H1 (cell line): ENCODE results near the gene SLC18A3. TPM values are rescaled to one million over a fixed set of nuclear protein-coding genes. Genes with fewer than 3 reads are reported as not detected.

Source experiments
- CTCF ChIA-PET: fragments of 300-600 bp; sonication (Branson Sonifier 250); formaldehyde crosslinking; loops from one replicate; lab custom pipeline; 2021; ENCODE audit not compliant: partially characterized antibody; lab: Charles Lee
- POLR2A ChIA-PET: fragments of 300-600 bp; sonication (Branson Sonifier 250); formaldehyde crosslinking; loops from one replicate; lab custom pipeline; 2021; ENCODE audit warnings: inconsistent platforms; ENCODE audit not compliant: partially characterized antibody; lab: Charles Lee
- DNase-seq, 2 experiments: peaks; one replicate each; pipeline versions ENCODE4 v3.0.0 to v3.0.0-alpha.2; 2010 to 2022; ENCODE audit warnings: low spot score in 2 of 2, low read depth in 1 of 2, mixed read lengths in 1 of 2
- FAIRE-seq: peaks from 2 replicates; lab custom pipeline; 2011; peaks lifted over from hg19 to GRCh38; lab: Jason Lieb, UNC
- H2AFZ ChIP-seq: 2 replicates; pipeline ENCODE4 v1.8.1; 2012; ENCODE audit warnings: low read length, inconsistent platforms
- H2AK5ac ChIP-seq: 2 replicates; pipeline ENCODE4 v1.6.1; 2013; ENCODE audit warnings: low read depth, low read length
- H2BK120ac ChIP-seq: replicated peaks from 2 replicates; pipeline ENCODE3; 2013; ENCODE audit warnings: low read depth, low read length, inconsistent platforms
- H2BK12ac ChIP-seq: 2 replicates; pipeline ENCODE4 v1.6.1; 2013; ENCODE audit warnings: low read depth, low read length
- H2BK15ac ChIP-seq: 2 replicates; pipeline ENCODE4 v1.6.1; 2013; ENCODE audit warnings: low read length
- H2BK20ac ChIP-seq: 2 replicates; pipeline ENCODE4 v1.6.1; 2013; ENCODE audit warnings: low read length
- H2BK5ac ChIP-seq: 2 replicates; pipeline ENCODE4 v1.6.1; 2013; ENCODE audit warnings: low read depth, low read length
- H3K14ac ChIP-seq: 2 replicates; pipeline ENCODE4 v1.6.1; 2013; ENCODE audit warnings: inconsistent platforms; ENCODE audit not compliant: insufficient read length
- H3K18ac ChIP-seq: 2 replicates; pipeline ENCODE4 v1.6.1; 2013; ENCODE audit warnings: low read length; ENCODE audit errors: extremely low read depth
- H3K23ac ChIP-seq: 2 replicates; pipeline ENCODE4 v1.6.1; 2013; ENCODE audit warnings: inconsistent platforms; ENCODE audit not compliant: insufficient read length
- H3K23me2 ChIP-seq: 2 replicates; pipeline ENCODE4 v1.6.1; 2013; ENCODE audit warnings: low read depth, low read length
- H3K27ac ChIP-seq: 2 replicates; pipeline ENCODE4 v1.6.1; 2011; ENCODE audit warnings: low read depth, low read length, inconsistent platforms
- H3K27me3 ChIP-seq, 4 experiments: replicated peaks in 1 of 4; 1 replicate in 1 of 4; 2 replicates in 3 of 4; pipeline versions ENCODE4 v1.6.1 to v1.8.1; 2011 to 2013; ENCODE audit warnings: low read length in 3 of 4, mild to moderate bottlenecking in 3 of 4, inconsistent platforms in 2 of 4, mixed read lengths in 2 of 4, moderate library complexity in 1 of 4; ENCODE audit not compliant: control insufficient read depth in 3 of 4, insufficient read depth in 3 of 4; ENCODE audit errors: extremely low read depth in 1 of 4
- H3K36me3 ChIP-seq, 4 experiments: 2 replicates each; pipeline versions ENCODE4 v1.6.1 to v1.8.1; 2011 to 2013; ENCODE audit warnings: mild to moderate bottlenecking in 4 of 4, low read length in 3 of 4, moderate library complexity in 2 of 4, control low read depth in 1 of 4, inconsistent platforms in 1 of 4; ENCODE audit not compliant: insufficient read depth in 4 of 4, control insufficient read depth in 2 of 4
- H3K4ac ChIP-seq: replicated peaks from 2 replicates; pipeline ENCODE3; 2013; ENCODE audit warnings: low read length, low read depth, mixed read lengths, inconsistent platforms; ENCODE audit not compliant: insufficient read length
- H3K4me1 ChIP-seq, 4 experiments: replicated peaks in 1 of 4; 1 replicate in 1 of 4; 2 replicates in 3 of 4; pipeline versions ENCODE4 v1.6.1 to v1.8.1; 2011 to 2013; ENCODE audit warnings: low read length in 3 of 4, inconsistent platforms in 2 of 4, mixed read lengths in 1 of 4; ENCODE audit not compliant: insufficient read depth in 4 of 4, control insufficient read depth in 3 of 4
- H3K4me2 ChIP-seq, 2 experiments: 2 replicates each; pipeline versions ENCODE4 v1.6.1 to v1.8.1; 2011 to 2013; ENCODE audit warnings: low read depth in 2 of 2, low read length in 2 of 2, control low read depth in 1 of 2, inconsistent platforms in 1 of 2, mild to moderate bottlenecking in 1 of 2; ENCODE audit not compliant: insufficient read depth in 1 of 2
- H3K4me3 ChIP-seq, 4 experiments: fragments of 200-600, 300-600 bp in 1 of 4; sonication (generic), shearing (Covaris generic), sonication (Bioruptor Twin) in 1 of 4; 2 replicates each; pipeline versions ENCODE4 v1.5.1 to v1.8.1; 2011 to 2016; ENCODE audit warnings: low read length in 4 of 4, low read depth in 3 of 4, control low read depth in 2 of 4, inconsistent platforms in 2 of 4, mild to moderate bottlenecking in 2 of 4, mixed read lengths in 1 of 4, moderate library complexity in 1 of 4; ENCODE audit not compliant: insufficient read depth in 2 of 4; ENCODE audit errors: extremely low read depth in 1 of 4
- H3K56ac ChIP-seq: replicated peaks from 2 replicates; pipeline ENCODE3; 2013; ENCODE audit warnings: low read depth, mild to moderate bottlenecking, mixed read lengths, low read length, inconsistent platforms; ENCODE audit not compliant: insufficient read length
- H3K79me1 ChIP-seq: 2 replicates; pipeline ENCODE4 v1.6.1; 2013; ENCODE audit warnings: low read depth, low read length, control low read depth
- H3K79me2 ChIP-seq, 2 experiments: 2 replicates each; pipeline versions ENCODE4 v1.6.1 to v1.8.1; 2012 to 2013; ENCODE audit warnings: low read length in 2 of 2, mild to moderate bottlenecking in 2 of 2, inconsistent platforms in 1 of 2; ENCODE audit not compliant: insufficient read depth in 2 of 2, control insufficient read depth in 1 of 2
- H3K9ac ChIP-seq, 4 experiments: replicated peaks in 1 of 4; 1 replicate in 1 of 4; 2 replicates in 3 of 4; pipeline versions ENCODE4 v1.6.1 to v1.8.1; 2011 to 2013; ENCODE audit warnings: low read depth in 3 of 4, low read length in 3 of 4, control low read depth in 2 of 4, mild to moderate bottlenecking in 2 of 4, moderate library complexity in 2 of 4, inconsistent platforms in 1 of 4; ENCODE audit errors: extremely low read depth in 1 of 4
- H3K9me3 ChIP-seq, 2 experiments: 2 replicates each; pipeline versions ENCODE4 v1.6.1 to v1.8.1; 2012 to 2013; ENCODE audit warnings: mild to moderate bottlenecking in 2 of 2, moderate library complexity in 2 of 2, control low read depth in 1 of 2, inconsistent platforms in 1 of 2, low read depth in 1 of 2, low read length in 1 of 2, mixed read lengths in 1 of 2; ENCODE audit not compliant: insufficient read depth in 2 of 2
- H4K20me1 ChIP-seq, 2 experiments: replicated peaks in 1 of 2; 2 replicates each; pipeline versions ENCODE3 to v1.8.1; 2011 to 2013; ENCODE audit warnings: inconsistent platforms in 2 of 2, low read length in 2 of 2, mild to moderate bottlenecking in 1 of 2; ENCODE audit not compliant: insufficient read depth in 2 of 2, control insufficient read depth in 1 of 2
- H4K5ac ChIP-seq: 2 replicates; pipeline ENCODE4 v1.6.1; 2013; ENCODE audit warnings: low read length, low read depth, mixed read lengths, inconsistent platforms; ENCODE audit not compliant: insufficient read length
- H4K8ac ChIP-seq: 2 replicates; pipeline ENCODE4 v1.8.0; 2013; ENCODE audit warnings: mild to moderate bottlenecking, moderate library complexity, low read length, inconsistent platforms; ENCODE audit not compliant: insufficient read depth; ENCODE audit errors: extremely low read depth
- H4K91ac ChIP-seq: replicated peaks from 2 replicates; pipeline ENCODE3; 2013; ENCODE audit warnings: low read length, mixed read lengths, inconsistent platforms; ENCODE audit not compliant: insufficient read length
- CHD2 ChIP-seq: IDR thresholded peaks from 2 replicates; pipeline ENCODE4 v1.6.1; 2012; ENCODE audit warnings: low read length, improper control_type of control experiment
- CTBP2 ChIP-seq: IDR thresholded peaks from 2 replicates; pipeline ENCODE4 v1.7.0; 2011; ENCODE audit warnings: borderline replicate concordance, mild to moderate bottlenecking, moderate library complexity, mixed read lengths, low read length; ENCODE audit not compliant: insufficient read depth, insufficient read length
- EP300 ChIP-seq, 2 experiments: IDR thresholded peaks; 1 replicate in 1 of 2; 2 replicates in 1 of 2; pipeline ENCODE4 v1.6.1; 2011 to 2012; ENCODE audit warnings: low read depth in 2 of 2, low read length in 2 of 2, mild to moderate bottlenecking in 2 of 2, borderline replicate concordance in 1 of 2, inconsistent platforms in 1 of 2, moderate library complexity in 1 of 2
- EZH2 ChIP-seq: fragments of 200-600 bp; sonication (generic); IDR thresholded peaks from 2 replicates; pipeline ENCODE4 v1.7.1; 2012; ENCODE audit warnings: low read depth, mild to moderate bottlenecking, moderate library complexity, low read length, inconsistent platforms; ENCODE audit not compliant: severe bottlenecking
- JUN ChIP-seq: IDR thresholded peaks from 2 replicates; pipeline ENCODE4 v1.6.1; 2011; ENCODE audit warnings: low read depth, mild to moderate bottlenecking, improper control_type of control experiment, low read length
- KDM4A ChIP-seq: IDR thresholded peaks from one replicate; pipeline ENCODE4 v1.7.1; 2012; ENCODE audit warnings: low read depth, mild to moderate bottlenecking, moderate library complexity, low read length, inconsistent platforms; ENCODE audit not compliant: severe bottlenecking
- SIN3A ChIP-seq, 2 experiments: IDR thresholded peaks in 1 of 2; conservative IDR thresholded peaks in 1 of 2; 2 replicates each; pipeline ENCODE4 v1.6.1; 2011 to 2012; ENCODE audit warnings: low read length in 2 of 2, improper control_type of control experiment in 1 of 2, low read depth in 1 of 2, mild to moderate bottlenecking in 1 of 2
- SIX5 ChIP-seq: IDR thresholded peaks from 2 replicates; pipeline ENCODE4 v1.6.1; 2011; ENCODE audit warnings: mild to moderate bottlenecking, low read depth, low read length
- SP4 ChIP-seq: IDR thresholded peaks from 2 replicates; pipeline ENCODE4 v1.6.1; 2012; ENCODE audit warnings: low read length, inconsistent platforms
- SUZ12 ChIP-seq: fragments of 200-600 bp; sonication (generic); IDR thresholded peaks from 2 replicates; pipeline ENCODE4 v1.6.1; 2012; ENCODE audit warnings: mild to moderate bottlenecking, inconsistent platforms, low read length, moderate library complexity, mixed read lengths
- TBP ChIP-seq: IDR thresholded peaks from 2 replicates; pipeline ENCODE4 v1.6.1; 2011; ENCODE audit warnings: low read depth, low read length, improper control_type of control experiment
- TCF12 ChIP-seq: IDR thresholded peaks from 2 replicates; pipeline ENCODE4 v1.6.1; 2011; ENCODE audit warnings: low read depth, mild to moderate bottlenecking, low read length
- WGBS, 2 experiments: shearing (Covaris generic) in 1 of 2; methylation state at CpG; one replicate each; pipeline versions ENCODE4 v1.1.6 to v1.1.7; 2013 to 2015; ENCODE audit warnings: low lambda C conversion rate in 2 of 2, mixed read lengths in 2 of 2, inconsistent platforms in 1 of 2, low coverage in 1 of 2, missing lambda C conversion rate in 1 of 2; ENCODE audit not compliant: insufficient replicate concordance in 2 of 2, insufficient coverage in 1 of 2, insufficient read length in 1 of 2; ENCODE audit errors: extremely low coverage in 1 of 2, missing lambda C conversion rate in 1 of 2; 5-methylcytosine and 5-hydroxymethylcytosine counted together
- polyA plus RNA-seq, 7 experiments: library from polyadenylated mRNA; depleted of rRNA in 3 of 7; stranded (reverse) in 5 of 7; unstranded in 2 of 7; fragments of >200 nt in 5 of 7; fragments of 200-250 nt in 2 of 7; gene quantifications; 1 replicate in 5 of 7; 2 replicates in 1 of 7; 4 replicates in 1 of 7; pipeline versions ENCODE4 v1.2.1 to v1.2.3, GENCODE V29; 2011 to 2013; ENCODE audit warnings: missing spikeins in 2 of 7, mixed read lengths in 2 of 7
- total RNA-seq: library from RNA; stranded (reverse); fragmentation: NEBNext Ultra II Directional; extraction: Animal tissue kit (Norgen Biotek cat#: 25700); gene quantifications from 2 replicates; pipeline ENCODE4 v1.2.1, GENCODE V29; 2021
- TF ChIP-seq, protein P1 (sequence below): IDR thresholded peaks from 2 replicates; pipeline ENCODE4 v1.6.1; 2011; ENCODE audit warnings: low read length, improper control_type of control experiment

SLC18A3 gene
- total and polyA plus RNA-seq, 2 of the 8 experiments (the other 6 are each of a cell fraction or from before 2014, with no cell fraction given), result 0.17 TPM; not detected in 1

DNA sequence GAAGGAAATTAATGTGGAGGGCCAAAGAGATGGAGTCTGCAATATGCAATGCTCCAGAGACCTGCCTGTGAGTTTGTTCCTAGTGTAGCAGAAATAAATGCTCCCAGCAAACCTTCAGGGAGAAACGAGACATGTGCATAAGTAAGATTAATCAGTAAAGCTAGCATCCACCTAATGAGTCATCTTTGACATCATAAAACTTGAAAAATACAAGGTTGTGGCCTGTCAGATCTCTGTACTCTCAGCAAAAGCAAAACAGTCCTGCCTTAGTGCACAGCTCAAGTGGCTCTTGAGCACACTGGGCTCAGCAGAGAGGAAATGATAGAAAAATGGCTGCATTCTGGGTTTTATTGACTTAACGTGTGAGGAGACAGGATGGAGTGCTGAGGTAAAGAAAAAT is 38.7 kb upstream of the SLC18A3 start:
- no peak overlapping the region for H2BK120ac ChIP-seq
- no peak overlapping the region for H3K18ac ChIP-seq
- no peak overlapping the region for H2BK5ac ChIP-seq
- H3K4me3 ChIP-seq, result no peak overlapping the region
- no peak overlapping the region for H4K91ac ChIP-seq
- H3K79me1 ChIP-seq, result no peaks in the 10 kb centered on the region
- H3K27me3 ChIP-seq, result no peaks in the 10 kb centered on the region
- H3K9ac ChIP-seq, result no peak overlapping the region
- no peaks in the 10 kb centered on the region for H3K23me2 ChIP-seq
- H4K20me1 ChIP-seq, result no peaks in the 10 kb centered on the region
- H3K14ac ChIP-seq, result no peak overlapping the region
- no peak overlapping the region for H2BK12ac ChIP-seq
- no peaks in the 10 kb centered on the region for H3K79me2 ChIP-seq
- H3K56ac ChIP-seq, result no peak overlapping the region
- H2AK5ac ChIP-seq, result no peak overlapping the region
- DNase-seq, result no peak
- no peak overlapping the region for H2BK20ac ChIP-seq
- no peak overlapping the region for H2AFZ ChIP-seq
- 0 out of 4 replicates have a peak, but pooled peaks cover 0 to 4% of the 10 kb centered on the region in 2 experiments for H3K9me3 ChIP-seq
- CTCF ChIA-PET, result no interaction called here
- no peak overlapping the region for H3K4me2 ChIP-seq
- no peak overlapping the region for H2BK15ac ChIP-seq
- no peak overlapping the region for H4K8ac ChIP-seq
- no peak overlapping the region for H3K4ac ChIP-seq
- WGBS, 2 experiments, result 82% methylated on average over 2 of the region's 2 CpGs; no CpG with 5 or more reads in 1 of the 2 experiments
- no peaks in the 10 kb centered on the region for H3K4me1 ChIP-seq
- no peak overlapping the region for H3K27ac ChIP-seq
- no peak overlapping the region for H4K5ac ChIP-seq
- FAIRE-seq, result no peak
- POLR2A ChIA-PET, result no interaction called here
- H3K36me3 ChIP-seq, result no peaks in the 10 kb centered on the region
- no peak overlapping the region for H3K23ac ChIP-seq
- TF ChIP-seq CHD2, result no peak
- no peak for TF ChIP-seq SP4
- TF ChIP-seq KDM4A, result no peak
- TF ChIP-seq SIX5, result no peak
- TF ChIP-seq TCF12, result no peak
- no peak for TF ChIP-seq EZH2
- TF ChIP-seq CTBP2, result no peak
- TF ChIP-seq, protein P1, sequence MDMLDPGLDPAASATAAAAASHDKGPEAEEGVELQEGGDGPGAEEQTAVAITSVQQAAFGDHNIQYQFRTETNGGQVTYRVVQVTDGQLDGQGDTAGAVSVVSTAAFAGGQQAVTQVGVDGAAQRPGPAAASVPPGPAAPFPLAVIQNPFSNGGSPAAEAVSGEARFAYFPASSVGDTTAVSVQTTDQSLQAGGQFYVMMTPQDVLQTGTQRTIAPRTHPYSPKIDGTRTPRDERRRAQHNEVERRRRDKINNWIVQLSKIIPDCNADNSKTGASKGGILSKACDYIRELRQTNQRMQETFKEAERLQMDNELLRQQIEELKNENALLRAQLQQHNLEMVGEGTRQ, result no peak
- TF ChIP-seq JUN, result no peak
- no peak for TF ChIP-seq EP300 (IDR thresholded peaks at IDR 0.05; ENCODE audit: borderline replicate concordance in 1 of 2, low read depth in 2 of 2, low read length in 2 of 2)
- no peak for TF ChIP-seq SIN3A (conservative IDR thresholded peaks at IDR 0.05 in 1 of 2, IDR thresholded peaks at IDR 0.05 in 1 of 2; ENCODE audit: low read depth in 1 of 2, low read length in 2 of 2)
- no peak for TF ChIP-seq SUZ12
- no peak for TF ChIP-seq TBP
